ENCODE measurements around the gene TSPAN2. TPM values are rescaled to one million over a fixed set of nuclear protein-coding genes. Genes with fewer than 3 reads are reported as not detected.

TSPAN2 gene
- polyA plus RNA-seq, 10 donors = 11.5 to 23.7 (median 17.9) TPM

DNA sequence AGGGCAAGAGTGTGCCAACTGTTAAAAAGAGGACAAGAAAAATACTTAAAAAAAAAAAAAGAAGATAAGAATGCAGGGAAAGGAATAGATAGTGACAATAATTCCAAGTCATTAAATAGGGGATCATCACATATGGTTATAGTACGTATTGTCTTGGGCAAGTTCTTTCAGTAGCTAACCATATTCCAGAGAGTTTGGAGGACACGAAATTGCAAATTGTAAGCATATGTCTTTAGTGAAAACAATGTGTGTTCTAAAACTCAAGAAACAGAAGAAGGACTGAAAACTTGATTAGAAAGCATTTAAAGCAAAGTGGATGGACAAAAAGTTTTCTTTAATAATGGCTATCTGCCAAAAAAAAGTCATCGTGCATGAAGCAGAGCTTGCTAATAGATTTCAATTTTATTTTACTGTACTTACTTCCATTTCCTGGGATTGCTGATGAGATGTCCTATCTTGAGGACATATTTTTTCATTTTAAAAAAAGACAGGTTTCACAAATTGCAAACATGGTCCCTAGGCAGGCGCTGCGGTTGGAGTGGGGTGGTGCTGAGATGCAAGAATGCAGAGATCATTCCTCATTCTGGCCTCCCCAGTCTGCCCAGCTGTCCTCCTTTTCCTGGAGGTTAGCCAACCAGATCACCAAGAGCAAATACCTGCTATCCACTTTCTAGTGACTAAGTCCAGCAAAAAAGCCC is 11.9 kb downstream of the TSPAN2 start:
- no peak for DNase-seq

DNA sequence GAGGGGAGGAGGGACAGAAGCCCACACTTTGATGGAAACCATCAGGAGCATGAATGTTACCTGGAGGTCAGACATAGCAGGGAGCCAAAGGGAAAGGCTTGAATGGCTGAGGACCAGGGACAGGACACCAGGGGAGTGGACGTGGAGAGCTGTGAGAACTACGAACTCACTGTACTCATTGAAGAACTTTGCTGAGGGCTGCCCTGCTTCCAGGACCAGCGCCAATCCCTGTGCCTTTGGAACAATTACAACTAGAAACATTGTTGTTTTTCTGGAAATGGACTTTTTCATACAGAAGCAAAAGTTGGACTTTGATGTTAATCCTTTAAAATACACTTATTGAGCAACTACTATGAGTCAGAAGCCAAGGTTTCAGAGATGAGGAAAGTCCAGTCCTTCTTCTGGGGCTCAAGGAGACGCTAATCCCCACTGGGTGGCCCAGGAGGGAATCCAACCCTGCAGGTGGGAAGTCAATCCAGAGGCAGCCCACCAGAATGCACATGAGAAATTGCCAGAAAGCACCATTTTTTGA is 12.9 kb downstream of the TSPAN2 start:
- no peak for DNase-seq

DNA sequence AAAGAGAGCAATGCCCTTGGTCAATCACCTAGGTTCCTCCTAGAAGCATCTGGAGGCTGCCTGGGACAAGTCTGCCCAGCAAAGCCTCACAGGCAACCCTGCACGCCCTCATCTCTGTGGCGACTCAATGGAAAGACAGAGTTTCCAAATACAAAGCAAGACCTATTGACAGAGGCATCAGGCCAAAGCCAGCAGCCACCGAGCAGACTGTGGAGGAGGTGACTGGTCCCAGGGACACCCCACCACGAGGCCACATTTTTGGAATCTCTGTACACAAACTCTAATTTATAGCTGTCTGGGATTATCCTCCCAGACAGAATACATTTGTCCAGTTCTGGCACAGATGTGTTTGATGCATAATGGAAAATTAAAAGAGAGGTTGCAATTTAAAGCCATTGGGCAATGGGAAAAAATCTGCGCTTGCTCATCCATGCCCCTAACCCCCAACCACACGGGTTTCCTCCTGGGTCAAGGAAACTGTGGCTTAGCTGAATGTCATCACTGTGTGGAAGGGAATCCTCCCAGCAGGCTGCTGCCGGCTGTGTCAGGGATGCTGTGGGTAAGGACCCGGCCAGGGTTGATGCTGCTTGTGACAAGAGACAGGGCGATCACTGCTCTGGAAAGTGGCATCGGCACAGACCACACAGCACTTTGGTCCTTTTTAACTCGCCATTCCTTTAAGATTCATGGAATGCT is 14.3 kb downstream of the TSPAN2 start:
- no peak for DNase-seq

DNA sequence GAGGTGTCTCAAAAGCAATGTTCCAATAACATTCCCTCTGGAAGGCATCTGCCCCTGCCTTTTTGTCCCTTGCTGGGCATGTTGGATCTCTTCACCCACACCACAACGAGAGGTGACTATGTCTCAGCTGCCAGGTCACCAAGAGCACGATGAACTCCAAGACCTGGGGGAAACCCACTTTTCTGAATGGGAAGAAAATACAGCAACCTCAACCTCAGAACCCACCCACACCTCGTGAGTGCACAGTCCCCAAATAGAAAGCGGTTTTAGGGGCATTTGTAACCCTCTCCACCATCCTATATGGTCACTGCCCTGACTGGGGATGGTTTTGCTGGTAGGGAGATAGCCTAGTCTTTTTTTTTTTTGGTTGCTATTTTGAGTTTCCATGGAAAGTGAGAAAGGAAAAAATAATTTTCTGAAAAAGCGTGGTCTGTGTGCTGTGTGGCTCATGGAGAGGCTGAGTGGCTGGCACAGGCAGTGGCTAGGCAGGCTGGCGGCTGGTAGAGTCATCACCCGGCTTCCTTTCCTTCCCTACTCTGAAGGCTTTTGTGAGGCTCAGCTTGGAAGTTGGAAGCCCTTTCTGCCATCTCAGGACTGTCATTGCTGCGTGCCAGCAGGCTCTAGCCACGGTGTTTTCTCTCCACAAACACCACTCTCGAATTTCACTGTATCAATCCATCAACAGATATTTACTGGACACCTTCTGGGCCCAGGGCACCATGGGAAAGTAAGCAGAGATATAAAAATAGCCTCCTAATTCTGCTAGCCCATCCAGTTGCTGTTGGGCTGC is 15.8 kb downstream of the TSPAN2 start:
- DNase-seq = peak in 1 of 3 donors; percentile 32

DNA sequence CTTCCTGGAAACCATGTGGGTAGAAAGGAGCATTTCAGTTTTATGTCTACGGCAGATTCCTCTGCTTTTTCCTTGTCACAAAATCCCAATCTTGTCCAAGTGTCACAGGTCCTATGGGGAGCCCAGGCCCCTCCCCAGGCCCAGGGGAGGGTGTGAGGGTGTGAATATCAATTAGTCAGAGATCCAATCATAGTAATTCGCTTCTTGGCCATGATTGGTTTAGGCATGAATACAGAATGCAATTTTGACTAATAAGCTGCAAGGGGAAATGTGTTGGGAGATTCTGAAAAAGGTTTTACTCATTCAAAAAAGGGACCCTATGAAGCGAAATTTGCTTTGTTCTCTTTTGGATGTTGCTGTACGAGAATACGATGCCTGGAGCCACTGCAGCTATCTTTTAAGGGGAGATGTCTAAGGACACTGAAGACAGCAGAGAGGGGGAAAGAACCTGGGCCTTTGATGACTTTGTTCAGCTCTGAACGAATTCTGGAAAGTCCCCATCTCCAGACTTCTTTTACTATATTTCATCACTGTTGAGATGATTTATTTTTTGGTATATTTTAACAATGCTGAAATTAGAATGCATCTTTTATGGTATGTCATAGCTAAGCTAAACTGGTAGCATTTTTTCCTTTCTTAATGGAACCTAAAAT is 18.2 kb downstream of the TSPAN2 start:
- DNase-seq = no peak

DNA sequence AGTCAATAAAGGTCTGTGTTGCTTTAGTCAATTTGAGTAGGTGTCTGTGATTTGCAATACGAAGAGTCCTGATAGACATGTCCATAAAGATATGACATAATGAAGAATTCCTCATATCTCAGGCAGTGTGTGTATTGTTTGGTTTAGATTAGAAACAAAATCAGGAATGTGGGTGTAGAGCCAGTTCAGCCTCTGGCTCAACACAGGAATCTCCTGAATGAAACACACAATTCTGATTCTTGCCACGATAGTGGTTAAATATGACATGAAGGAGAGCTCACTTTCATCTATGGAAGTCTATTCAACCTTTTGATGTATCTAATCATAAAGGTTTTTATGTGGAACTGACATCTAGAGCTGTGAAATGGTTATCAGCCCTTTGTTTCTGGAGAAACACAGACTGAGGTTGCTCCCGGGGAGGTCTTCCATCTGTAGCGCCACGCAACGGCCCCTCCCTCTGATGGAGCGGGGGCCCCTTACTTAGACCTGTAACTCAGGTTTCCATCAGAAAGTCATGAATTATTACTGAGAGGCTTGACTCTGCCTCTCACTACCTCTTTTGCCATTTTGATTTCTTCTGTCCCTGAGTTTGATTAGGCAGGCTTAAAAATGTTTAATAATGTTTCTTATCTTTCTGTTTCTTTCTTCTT is 19.5 kb downstream of the TSPAN2 start:
- no peak for DNase-seq

DNA sequence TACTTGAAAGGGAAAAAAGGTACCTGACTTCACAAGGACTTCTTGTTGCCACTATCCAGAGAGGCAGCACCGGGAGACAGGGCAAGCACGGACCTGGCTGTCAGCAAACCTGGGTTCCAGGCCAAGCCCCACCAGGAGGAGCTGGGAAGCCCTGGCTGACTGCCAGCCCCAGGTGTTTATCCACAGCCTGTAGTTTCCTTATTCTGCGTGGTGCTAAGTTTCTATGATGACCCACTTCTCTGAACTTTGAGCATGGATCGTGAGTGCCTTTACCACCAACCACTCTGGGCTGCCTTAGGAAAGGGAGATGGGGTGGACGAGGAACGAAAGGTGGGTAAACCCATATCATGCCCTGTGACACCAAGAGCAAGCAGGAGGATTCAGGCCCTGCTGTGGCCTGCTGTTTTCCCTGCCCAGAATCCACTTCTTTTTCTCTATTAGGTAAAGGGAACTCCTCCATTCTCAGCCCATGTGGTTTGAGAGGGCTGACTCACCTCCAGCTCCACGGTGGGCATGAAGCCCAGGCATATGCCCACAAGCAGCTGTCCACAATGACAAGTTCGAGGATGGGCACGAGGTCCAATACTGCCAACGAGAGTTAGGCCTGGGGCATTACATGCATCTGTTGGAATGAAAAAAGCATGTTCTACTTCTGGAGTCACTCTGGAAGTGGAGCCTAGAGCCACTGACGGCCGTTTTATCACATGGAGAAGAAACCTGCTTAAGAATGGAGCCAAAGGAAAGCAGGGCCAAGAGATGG is 20.3 kb downstream of the TSPAN2 start:
- no peak for DNase-seq

DNA sequence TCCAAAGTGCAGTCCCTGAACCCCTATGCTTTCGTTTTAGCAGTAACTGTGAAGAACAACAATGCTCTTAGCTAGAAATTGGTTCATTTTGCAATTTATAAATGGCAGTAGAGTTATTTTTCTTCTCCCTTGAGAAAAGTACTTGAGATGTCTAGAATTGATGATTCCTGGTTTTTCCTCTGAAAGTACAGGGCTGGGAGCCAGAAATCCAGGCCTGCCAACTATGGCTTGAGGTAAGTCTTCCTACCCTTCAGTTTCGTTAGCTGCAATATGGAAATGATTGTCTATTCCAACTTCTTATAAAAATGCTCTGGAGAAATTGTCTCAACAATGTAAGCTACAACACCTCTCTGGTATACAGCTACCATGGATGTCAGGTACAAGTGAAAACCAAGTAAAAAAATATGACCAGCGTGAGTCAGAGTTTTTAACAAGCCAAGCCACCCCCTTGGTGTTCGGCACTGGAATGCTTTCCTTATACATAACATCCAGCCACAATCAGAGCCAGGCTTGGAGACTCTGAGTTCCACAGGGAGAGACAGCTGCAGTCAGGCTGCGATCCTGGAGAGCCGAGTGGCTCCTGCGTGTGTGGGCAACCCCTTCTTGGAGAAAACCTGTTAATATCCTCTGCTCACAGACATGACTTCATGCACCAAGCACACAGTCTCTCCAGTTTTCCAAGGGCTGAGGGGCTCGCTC is 22.0 kb downstream of the TSPAN2 start:
- DNase-seq = peak in 1 of 3 donors; percentile 26

DNA sequence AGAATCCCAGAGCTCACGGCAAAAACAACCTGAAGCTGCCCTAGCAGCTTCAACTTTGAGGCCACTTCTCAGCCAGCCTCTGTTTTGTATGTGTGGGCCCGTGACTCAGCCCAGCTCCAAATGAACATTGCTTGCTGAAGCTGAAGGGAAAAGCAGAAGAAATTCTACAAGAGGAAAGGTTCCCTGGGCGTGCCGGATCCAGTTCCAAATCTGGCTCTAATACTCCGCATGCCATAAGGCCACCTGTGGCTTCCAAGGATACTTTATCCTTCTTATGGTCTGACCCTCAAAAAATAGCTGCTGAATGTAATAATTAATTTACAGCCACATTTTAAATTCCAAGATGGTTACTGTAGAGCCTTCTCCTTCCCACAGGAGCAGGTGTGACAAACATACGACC is 24.3 kb downstream of the TSPAN2 start:
- no peak for DNase-seq

DNA sequence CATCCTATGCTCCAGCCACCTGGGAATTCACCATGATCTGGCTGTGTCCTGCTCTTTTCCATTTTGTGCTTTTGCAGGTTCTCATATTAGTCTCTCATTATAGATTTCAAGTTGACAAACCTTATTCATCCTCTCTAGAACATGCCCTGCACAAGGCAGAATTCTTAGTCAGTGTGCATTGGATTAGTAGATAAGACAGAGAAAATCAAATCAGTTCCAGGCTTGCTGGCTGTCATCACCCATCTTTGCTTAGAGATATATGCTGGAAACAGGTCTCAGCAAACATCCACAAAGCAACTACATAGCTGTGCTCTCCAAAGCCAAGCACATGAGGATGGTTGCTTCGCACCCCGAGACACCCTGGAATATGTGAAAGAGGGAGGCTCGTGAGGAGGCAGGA is 24.8 kb downstream of the TSPAN2 start:
- no peak for DNase-seq

DNA sequence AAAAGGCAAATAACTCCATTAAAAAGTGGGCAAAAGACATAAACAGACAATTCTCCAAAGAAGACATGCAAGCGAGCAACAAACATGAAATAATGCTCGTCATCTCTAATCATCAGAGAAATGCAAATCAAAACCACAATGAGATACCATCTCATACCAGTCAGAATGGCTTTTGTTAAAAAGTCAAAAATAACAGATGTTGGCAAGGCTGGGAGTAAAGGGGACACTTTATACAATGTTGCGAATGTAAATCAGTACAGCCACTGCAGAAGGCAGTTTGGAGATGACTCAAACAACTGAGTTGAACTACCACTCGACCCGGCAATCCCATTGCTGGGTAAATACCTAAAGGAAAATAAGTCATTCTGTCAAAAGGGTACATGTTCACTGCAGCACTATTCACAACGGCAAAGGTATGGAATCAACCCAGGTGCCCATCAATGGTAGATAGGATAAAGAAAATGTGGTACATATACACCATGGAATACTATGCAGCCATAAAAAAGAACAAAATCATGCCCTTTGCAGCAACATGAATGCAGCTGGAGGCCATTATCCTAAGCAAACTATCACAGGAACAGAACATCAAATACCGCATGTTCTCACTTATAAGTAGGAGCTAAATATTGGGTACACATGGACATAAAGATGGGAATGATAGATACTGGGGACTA is 25.9 kb downstream of the TSPAN2 start:
- DNase-seq = no peak

DNA sequence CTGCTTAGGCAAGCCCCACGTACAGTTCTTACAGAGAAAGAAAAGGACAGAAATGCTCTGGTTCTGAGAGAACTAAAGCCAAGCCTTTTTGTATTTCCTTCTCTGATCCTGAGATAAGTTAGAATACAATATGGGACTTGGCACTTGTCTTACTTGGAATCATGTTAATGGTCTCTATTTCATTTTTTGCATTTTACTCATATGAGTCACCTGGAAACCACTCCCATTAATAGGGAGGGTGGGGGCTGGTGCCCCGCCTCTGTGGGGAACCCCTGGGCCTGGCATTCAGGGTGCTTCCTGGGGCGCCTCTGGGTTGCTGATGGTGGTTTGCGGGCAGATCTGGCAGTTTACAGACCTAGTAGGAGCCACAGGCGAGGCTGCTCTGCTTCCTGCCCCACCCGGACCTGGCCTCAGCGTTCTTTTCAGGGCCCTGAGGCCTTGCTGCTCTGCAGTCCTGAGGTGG is 26.7 kb downstream of the TSPAN2 start:
- DNase-seq = no peak

DNA sequence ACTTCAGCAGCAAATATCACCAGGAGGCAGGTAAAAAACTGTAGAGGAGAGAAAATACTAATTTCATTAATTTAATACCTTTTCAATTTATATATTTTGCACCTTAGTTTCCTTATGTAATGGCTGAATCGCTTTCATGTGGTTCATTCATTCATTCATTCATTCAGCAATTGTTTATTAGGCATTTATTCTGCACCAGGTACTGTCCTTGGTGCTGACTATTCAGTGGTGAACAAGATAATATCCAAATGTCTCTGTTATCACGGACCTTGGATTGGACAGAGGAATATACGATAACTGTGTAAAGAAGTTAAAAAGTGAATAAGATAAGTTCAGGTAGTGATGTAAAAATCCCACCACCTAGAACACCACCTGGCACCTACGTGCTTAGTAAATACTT is 28.8 kb downstream of the TSPAN2 start:
- DNase-seq = no peak

DNA sequence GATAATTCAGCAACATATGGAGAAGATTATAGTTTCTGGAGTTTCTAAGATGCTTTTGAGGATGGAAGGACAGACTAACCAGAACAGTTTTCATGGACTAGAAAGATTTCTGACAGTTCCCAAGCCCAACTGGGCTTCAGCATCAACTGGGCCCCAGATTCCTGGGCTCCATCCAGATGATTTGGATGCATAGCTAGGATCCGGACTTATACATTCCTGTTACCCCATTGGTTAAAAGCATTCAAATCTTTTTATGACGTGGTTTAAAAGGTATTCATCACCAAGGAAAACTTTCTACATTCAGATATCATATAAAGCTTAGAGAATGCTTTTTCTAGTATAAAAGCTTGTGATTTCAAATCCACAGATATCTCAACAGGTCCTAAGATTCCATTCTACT is 30.0 kb downstream of the TSPAN2 start:
- no peak for DNase-seq

DNA sequence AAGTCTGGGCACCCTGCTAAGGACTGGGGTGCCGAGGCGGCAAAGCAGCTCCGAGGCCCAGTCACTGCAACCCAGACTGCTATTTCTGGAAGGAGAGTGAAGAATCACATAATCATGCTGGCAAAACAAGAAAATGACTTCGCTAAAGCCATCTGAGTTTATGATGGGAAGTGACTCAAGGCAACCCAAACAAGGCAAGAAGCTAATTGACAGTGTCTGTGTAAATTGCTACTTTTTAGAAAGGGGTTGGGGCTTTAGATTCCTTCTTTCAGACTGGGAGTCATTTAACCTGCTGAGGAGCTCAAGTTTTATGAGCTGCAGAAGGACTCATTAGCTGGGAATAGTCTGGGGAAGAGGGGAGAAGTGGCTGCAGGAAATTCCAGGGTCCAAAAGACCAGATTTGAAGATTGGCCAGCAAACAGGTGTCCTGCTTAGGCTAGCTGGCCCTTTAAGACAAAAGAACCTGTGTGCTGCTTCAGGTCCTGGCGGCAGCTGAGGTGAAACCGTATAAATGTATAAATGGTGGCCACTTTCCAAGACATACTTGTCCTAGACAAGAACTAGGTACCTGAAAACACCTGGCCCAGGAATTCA is 31.5 kb downstream of the TSPAN2 start:
- DNase-seq = no peak

DNA sequence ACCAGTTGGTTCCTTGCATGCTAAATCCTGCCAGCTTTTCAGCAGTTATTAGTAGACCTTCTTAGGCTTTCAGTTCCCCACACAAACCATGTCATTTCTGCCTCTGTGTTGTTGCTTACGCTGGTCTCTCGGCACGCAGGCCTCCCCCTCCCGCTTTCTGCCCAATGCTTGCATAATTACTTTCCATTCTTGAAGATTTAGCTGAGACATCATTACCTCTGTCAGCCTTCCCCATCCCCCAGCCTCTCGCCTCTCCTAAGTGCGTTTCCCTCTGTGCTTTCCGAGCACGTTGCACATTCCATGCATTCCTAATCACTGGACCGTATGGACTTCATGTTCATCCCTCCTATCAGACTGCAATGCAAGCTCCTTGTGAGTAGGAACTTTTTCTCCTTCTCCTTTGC is 32.9 kb downstream of the TSPAN2 start:
- DNase-seq = peak; percentile 31 to 64 (median 64)

DNA sequence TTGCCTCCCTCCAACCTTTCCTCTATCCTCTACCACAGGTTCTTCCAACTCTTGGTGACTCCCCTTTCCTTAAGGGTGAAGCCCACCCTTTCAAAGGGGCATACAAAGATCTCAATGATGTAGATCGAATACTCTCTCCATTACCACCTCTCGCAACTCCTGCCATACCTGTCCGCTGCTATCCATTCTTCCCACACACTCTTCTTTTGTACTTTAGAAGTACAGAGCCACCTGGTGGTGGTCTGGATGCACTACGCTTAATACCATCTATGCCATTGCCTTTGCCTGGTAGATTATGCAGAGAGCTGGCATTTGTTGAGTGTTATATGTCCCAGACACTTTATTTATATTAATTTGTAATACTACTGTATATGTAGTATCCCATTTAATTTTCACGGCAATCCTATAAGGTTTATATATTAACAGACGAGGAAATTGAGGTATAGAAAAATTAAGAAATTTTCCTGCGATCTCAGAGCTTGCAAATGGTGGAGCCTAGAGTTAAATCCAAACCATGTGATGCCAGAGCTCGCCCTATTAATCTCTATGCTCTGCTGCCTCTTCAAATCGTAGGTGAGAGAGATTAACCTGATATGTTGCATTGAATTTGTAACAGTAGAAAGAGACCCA is 36.7 kb downstream of the TSPAN2 start:
- DNase-seq = peak in 2 of 3 donors; percentile 15 to 41

DNA sequence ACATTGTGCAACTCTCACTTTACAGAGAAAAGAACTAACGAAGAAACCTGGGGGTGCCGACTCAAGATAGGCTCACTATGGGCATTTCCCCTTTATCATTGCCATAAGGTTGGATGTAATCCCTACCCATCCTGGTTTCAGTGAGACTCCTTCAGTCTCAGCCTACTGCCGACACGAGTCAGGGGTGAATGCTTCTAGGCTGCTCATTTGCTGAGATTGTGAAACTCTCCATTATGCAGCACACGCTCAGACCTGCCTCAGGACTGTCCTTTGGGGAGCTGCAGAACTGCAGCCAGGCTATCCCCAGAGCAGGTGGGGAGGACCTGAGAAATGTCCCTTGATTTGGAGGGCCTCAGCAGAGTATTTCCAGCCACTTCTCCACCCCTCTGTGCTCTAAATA is 37.5 kb downstream of the TSPAN2 start:
- DNase-seq = no peak

All from muscle of back (tissue), 11 donors.